ENCODE results near the gene PIK3R4. TPM values are rescaled to one million over a fixed set of nuclear protein-coding genes. Genes with fewer than 3 reads are reported as not detected.

PIK3R4 gene
- total RNA-seq, 4 donors from 2014 or later, result 8.2 to 33.0 (median 29.3) TPM

DNA sequence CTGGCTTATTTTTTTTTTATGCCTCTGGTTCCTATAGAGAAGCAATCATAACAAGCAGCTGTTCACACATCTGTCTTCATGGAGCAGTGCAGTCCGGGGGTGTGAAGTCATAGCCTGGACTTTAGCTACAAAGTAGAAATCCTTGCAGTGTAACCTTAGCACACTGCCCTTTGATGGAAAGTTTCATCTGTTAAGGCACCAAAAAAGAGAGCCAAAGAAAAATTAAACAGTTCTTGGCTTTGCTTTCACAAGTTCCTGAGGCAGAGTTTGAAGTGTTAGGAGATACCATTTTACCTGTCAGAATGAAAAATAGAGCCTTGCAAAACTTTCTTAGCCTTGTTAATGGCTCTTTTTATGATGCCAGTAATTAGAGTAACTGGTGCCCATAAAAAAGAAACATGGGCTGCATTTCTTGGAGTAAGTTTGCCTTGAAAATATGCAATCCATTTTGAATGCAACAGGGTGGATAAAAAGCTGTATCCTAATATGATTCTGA is 84.1 kb downstream of the PIK3R4 start:
- 23 to 42% methylated on average over 1 of the region's 1 CpG for WGBS, 2 donors (ENCODE audit: low coverage in 1 of 2)
- no peak for DNase-seq

DNA sequence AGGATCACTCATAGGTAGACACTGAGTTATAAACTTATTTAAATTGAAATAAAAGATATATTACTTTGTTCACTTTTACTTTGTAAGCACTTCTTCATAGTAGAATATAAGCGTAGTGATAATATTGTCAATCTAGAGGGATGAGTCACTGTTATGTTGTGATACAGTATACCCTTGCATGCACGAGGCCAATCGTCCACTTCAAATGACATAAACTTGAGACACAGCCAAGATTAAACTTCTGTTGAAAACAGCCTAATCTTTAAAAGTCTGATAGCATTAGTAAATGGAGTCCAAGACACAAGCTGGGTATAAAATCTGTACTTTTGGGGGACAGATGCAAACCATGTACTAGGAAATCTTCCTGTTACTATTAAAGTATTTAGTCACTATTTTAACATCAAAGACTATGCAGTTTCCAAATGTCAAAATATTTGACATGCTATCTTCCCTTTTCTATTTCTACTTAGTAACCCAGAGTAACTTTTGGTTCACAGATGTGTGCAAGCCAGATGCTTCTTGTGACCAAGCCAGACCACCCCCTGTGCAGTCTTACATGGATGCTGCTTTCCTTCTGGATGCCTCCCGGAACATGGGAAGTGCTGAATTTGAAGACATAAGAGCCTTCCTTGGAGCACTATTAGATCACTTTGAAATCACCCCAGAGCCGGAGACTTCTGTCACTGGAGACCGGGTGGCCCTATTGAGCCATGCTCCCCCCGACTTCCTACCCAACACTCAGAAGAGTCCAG is 85.3 kb downstream of the PIK3R4 start:
- H3K4me1 ChIP-seq, result peaks cover 0 to 20% (median 0%) of the 10 kb centered on the region in 4 donors
- intact Hi-C loops (cut with DNase I; ENCODE audit: low total_unique reads), result no loop called here
- no peak for TF ChIP-seq POLR2AphosphoS5 (IDR thresholded peaks at IDR 0.05)
- no peak for TF ChIP-seq EP300 (IDR thresholded peaks at IDR 0.05; ENCODE audit: low read depth)
- no peak for TF ChIP-seq POLR2A (IDR thresholded peaks at IDR 0.05)
- TF ChIP-seq, protein P1, sequence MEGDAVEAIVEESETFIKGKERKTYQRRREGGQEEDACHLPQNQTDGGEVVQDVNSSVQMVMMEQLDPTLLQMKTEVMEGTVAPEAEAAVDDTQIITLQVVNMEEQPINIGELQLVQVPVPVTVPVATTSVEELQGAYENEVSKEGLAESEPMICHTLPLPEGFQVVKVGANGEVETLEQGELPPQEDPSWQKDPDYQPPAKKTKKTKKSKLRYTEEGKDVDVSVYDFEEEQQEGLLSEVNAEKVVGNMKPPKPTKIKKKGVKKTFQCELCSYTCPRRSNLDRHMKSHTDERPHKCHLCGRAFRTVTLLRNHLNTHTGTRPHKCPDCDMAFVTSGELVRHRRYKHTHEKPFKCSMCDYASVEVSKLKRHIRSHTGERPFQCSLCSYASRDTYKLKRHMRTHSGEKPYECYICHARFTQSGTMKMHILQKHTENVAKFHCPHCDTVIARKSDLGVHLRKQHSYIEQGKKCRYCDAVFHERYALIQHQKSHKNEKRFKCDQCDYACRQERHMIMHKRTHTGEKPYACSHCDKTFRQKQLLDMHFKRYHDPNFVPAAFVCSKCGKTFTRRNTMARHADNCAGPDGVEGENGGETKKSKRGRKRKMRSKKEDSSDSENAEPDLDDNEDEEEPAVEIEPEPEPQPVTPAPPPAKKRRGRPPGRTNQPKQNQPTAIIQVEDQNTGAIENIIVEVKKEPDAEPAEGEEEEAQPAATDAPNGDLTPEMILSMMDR (IDR thresholded peaks at IDR 0.05), result no peak
- H3K27ac ChIP-seq, result peak overlapping the region in 2 of 4 donors; percentile 14 to 50
- 48 to 66% methylated on average over 3 to 7 of the region's 7 CpGs for WGBS, 2 donors (ENCODE audit: low coverage in 1 of 2)
- no peak for DNase-seq
- H3K36me3 ChIP-seq, result no peaks in the 10 kb centered on the region
- H3K4me3 ChIP-seq, result no peak overlapping the region
- in situ Hi-C loops (cut with MboI; ENCODE audit: low pct_ligation_motif_present in 1 of 4, low pct_unique_long_range_greater_than_20kb in 1 of 4, low sequenced_read_pairs in 3 of 4), result no loop called here
- no peaks in the 10 kb centered on the region for H3K9me3 ChIP-seq
- H3K27me3 ChIP-seq, result no peaks in the 10 kb centered on the region

More for the DNA sequence above, 84.1 kb downstream of the PIK3R4 start:
- peaks cover 0 to 20% (median 0%) of the 10 kb centered on the region in 4 donors for H3K4me1 ChIP-seq
- in situ Hi-C loops (cut with MboI; ENCODE audit: low pct_ligation_motif_present in 1 of 4, low pct_unique_long_range_greater_than_20kb in 1 of 4, low sequenced_read_pairs in 3 of 4) (no loop called here), intact Hi-C loops (cut with DNase I; ENCODE audit: low total_unique reads) (no loop called here)
- H3K4me3 ChIP-seq, result no peak overlapping the region
- no peaks in the 10 kb centered on the region for H3K27me3 ChIP-seq
- no peaks in the 10 kb centered on the region for H3K9me3 ChIP-seq
- no peak for TF ChIP-seq POLR2A (IDR thresholded peaks at IDR 0.05)
- TF ChIP-seq, protein P1 (IDR thresholded peaks at IDR 0.05), result no peak
- TF ChIP-seq POLR2AphosphoS5 (IDR thresholded peaks at IDR 0.05), result peak in 1 of 3 donors; percentile 53
- peak overlapping the region in 2 of 4 donors; percentile 14 to 50 for H3K27ac ChIP-seq
- no peaks in the 10 kb centered on the region for H3K36me3 ChIP-seq

DNA sequence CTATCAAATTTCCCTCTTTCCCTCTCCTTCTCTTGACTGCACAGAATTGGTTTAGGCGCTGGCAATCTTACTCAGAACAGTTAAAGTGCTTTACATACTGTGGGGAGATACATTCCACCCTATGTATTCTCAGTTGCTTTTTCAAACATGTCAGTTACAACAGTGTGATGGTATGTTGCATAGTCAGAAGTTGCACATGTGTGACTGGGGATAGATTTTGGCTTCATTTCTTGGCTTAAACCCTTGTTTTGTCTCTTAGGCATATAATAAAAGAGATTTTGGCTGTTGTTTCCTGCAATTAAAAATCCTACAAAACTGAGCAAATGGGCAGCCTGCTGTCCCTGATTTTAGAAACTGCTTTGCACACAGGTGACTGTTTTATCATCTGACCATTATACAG is 86.7 kb downstream of the PIK3R4 start:
- in situ Hi-C loops (cut with MboI; ENCODE audit: low pct_ligation_motif_present in 1 of 4, low pct_unique_long_range_greater_than_20kb in 1 of 4, low sequenced_read_pairs in 3 of 4) (no loop called here), intact Hi-C loops (cut with DNase I; ENCODE audit: low total_unique reads) (no loop called here)
- H3K36me3 ChIP-seq, result no peaks in the 10 kb centered on the region
- no peak overlapping the region for H3K4me3 ChIP-seq
- DNase-seq, result no peak
- 77 to 83% methylated on average over 1 of the region's 1 CpG for WGBS, 2 donors (ENCODE audit: low coverage in 1 of 2)
- TF ChIP-seq, protein P1 (IDR thresholded peaks at IDR 0.05), result no peak
- no peak for TF ChIP-seq POLR2AphosphoS5 (IDR thresholded peaks at IDR 0.05)
- TF ChIP-seq POLR2A (IDR thresholded peaks at IDR 0.05), result no peak
- no peak for TF ChIP-seq EP300 (IDR thresholded peaks at IDR 0.05; ENCODE audit: low read depth)
- no peaks in the 10 kb centered on the region for H3K27me3 ChIP-seq
- H3K9me3 ChIP-seq, result no peaks in the 10 kb centered on the region
- peaks cover 0 to 20% (median 0%) of the 10 kb centered on the region in 4 donors for H3K4me1 ChIP-seq
- no peak overlapping the region for H3K27ac ChIP-seq

DNA sequence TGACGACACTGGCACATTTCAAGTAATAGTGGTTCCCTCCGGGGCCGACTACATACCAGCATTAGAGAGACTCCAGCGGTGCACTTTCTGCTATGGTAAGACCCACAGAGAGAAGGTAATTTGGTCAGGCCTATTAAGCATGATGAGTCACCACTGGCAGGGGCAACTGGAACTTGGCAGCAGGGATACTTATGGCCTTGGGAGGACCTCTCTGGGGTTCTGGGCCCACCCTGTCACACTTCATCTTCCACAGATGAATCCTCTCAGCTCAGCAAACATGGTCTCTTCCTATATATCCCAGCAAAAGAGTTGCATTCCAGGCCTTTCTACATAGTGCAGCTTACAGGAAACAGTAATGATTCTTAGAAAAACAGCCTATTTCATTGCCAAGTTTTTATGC is 88.0 kb downstream of the PIK3R4 start:
- H3K4me1 ChIP-seq, result peaks cover 0 to 20% (median 0%) of the 10 kb centered on the region in 4 donors
- WGBS, 2 donors (ENCODE audit: low coverage in 1 of 2), result 81% methylated on average over 4 of the region's 4 CpGs
- DNase-seq, result no peak
- no peaks in the 10 kb centered on the region for H3K36me3 ChIP-seq
- no peaks in the 10 kb centered on the region for H3K9me3 ChIP-seq
- intact Hi-C loops (cut with DNase I; ENCODE audit: low total_unique reads) (no loop called here), in situ Hi-C loops (cut with MboI; ENCODE audit: low pct_ligation_motif_present in 1 of 4, low pct_unique_long_range_greater_than_20kb in 1 of 4, low sequenced_read_pairs in 3 of 4) (no loop called here)
- no peak overlapping the region for H3K27ac ChIP-seq
- TF ChIP-seq POLR2AphosphoS5 (IDR thresholded peaks at IDR 0.05) (no peak), EP300 (IDR thresholded peaks at IDR 0.05; ENCODE audit: low read depth) (no peak), POLR2A (IDR thresholded peaks at IDR 0.05) (no peak)
- TF ChIP-seq, protein P1 (IDR thresholded peaks at IDR 0.05), result no peak
- H3K27me3 ChIP-seq, result no peaks in the 10 kb centered on the region
- H3K4me3 ChIP-seq, result no peak overlapping the region
